DMS153 (cell line): ENCODE data around the gene MACO1.
"Not testable (repeated sequence)": the region's sequence is repeated elsewhere in the genome, so short reads cannot be mapped to it uniquely, and the experiment has no call there.

Experiments used
- DNase-seq: peaks from one replicate; lab custom pipeline; 2025; lab: John Stamatoyannopoulos, UW

The MACO1 gene

GRCh38 chr1:25458541-25459298 is 28.0 kb downstream of the MACO1 start:
- no peak for DNase-seq

GRCh38 chr1:25460020-25460419 is 29.3 kb downstream of the MACO1 start:
- no peak for DNase-seq

- not testable (repeated sequence) for DNase-seq
These were observed 30.1 kb downstream of the MACO1 start for GRCh38 chr1:25460816-25461215.

GRCh38 chr1:25461849-25462248 is 31.2 kb downstream of the MACO1 start:
- DNase-seq: no peak

- no peak for DNase-seq
These were observed 32.0 kb downstream of the MACO1 start for GRCh38 chr1:25462732-25463131.

GRCh38 chr1:25467193-25467592 is 36.5 kb downstream of the MACO1 start:
- DNase-seq: no peak

- no peak for DNase-seq
These were observed 36.9 kb downstream of the MACO1 start for GRCh38 chr1:25467616-25468015.

GRCh38 chr1:25468033-25468432 is 37.3 kb downstream of the MACO1 start:
- no peak for DNase-seq

GRCh38 chr1:25469177-25469576 is 38.5 kb downstream of the MACO1 start:
- no peak for DNase-seq

GRCh38 chr1:25472471-25472870 is 41.8 kb downstream of the MACO1 start:
- no peak for DNase-seq

GRCh38 chr1:25473653-25474225 is 43.0 kb downstream of the MACO1 start:
- DNase-seq: no peak

GRCh38 chr1:25474439-25475047 is 43.8 kb downstream of the MACO1 start:
- no peak for DNase-seq

GRCh38 chr1:25476186-25477097 is 45.7 kb downstream of the MACO1 start:
- peak; percentile 49 for DNase-seq

GRCh38 chr1:25477448-25478034 is 46.8 kb downstream of the MACO1 start:
- DNase-seq: no peak

- no peak for DNase-seq
These were observed 47.9 kb downstream of the MACO1 start for GRCh38 chr1:25478633-25479032.

GRCh38 chr1:25481625-25482024 is 50.9 kb downstream of the MACO1 start:
- DNase-seq: no peak

GRCh38 chr1:25482211-25482610 is 51.5 kb downstream of the MACO1 start:
- no peak for DNase-seq

- DNase-seq: no peak
These were observed 53.4 kb downstream of the MACO1 start for GRCh38 chr1:25484096-25484495.

GRCh38 chr1:25484533-25484932 is 53.8 kb downstream of the MACO1 start:
- no peak for DNase-seq

GRCh38 chr1:25485536-25486411 is 55.1 kb downstream of the MACO1 start:
- DNase-seq: no peak

GRCh38 chr1:25486602-25487001 is 55.9 kb downstream of the MACO1 start:
- no peak for DNase-seq
